T-cell (primary cell): ENCODE measurements around the gene TECPR2. TPM values are rescaled to one million over a fixed set of nuclear protein-coding genes. Genes with fewer than 3 reads are reported as not detected.

ENCODE experiments used
- ATAC-seq, 4 experiments: fragments of 200-7000 bp in 3 of 4; fragments of 150-1000 bp in 1 of 4; cut with Tn5 transposase; replicated peaks in 1 of 4; 1 replicate in 3 of 4; 2 replicates in 1 of 4; pipeline ENCODE4 v1.10.0; 2021; ENCODE audit warnings: moderate library complexity in 3 of 4, mild to moderate bottlenecking in 2 of 4, moderate number of reproducible peaks in 1 of 4
- CTCF ChIA-PET, 2 donors: fragments of 300-600 bp; sonication (Branson Sonifier 250); formaldehyde crosslinking; loops; one replicate each; lab custom pipeline; 2022; ENCODE audit warnings: antibody characterized with exemption in 2 of 2; lab: Charles Lee
- POLR2A ChIA-PET, 2 donors: fragments of 300-600 bp; sonication (Branson Sonifier 250); formaldehyde crosslinking; loops; one replicate each; lab custom pipeline; 2022; ENCODE audit warnings: antibody characterized with exemption in 2 of 2; lab: Charles Lee
- DNase-seq, 35 experiments: peaks; one replicate each; pipeline versions ENCODE4 v3.0.0 to v3.0.0-alpha.2; 2013 to 2023
- H3K27ac ChIP-seq: one replicate; pipeline ENCODE4 v1.5.1; 2013; ENCODE audit warnings: low read length
- H3K27me3 ChIP-seq, 2 experiments: replicated peaks in 1 of 2; 1 replicate in 1 of 2; 2 replicates in 1 of 2; pipeline versions ENCODE4 v1.6.1 to v1.7.0; 2013; ENCODE audit warnings: low read length in 1 of 2, mixed read lengths in 1 of 2; ENCODE audit not compliant: control insufficient read depth in 2 of 2, insufficient read depth in 2 of 2; ENCODE audit errors: extremely low read depth in 1 of 2
- H3K36me3 ChIP-seq, 2 donors: 1 replicate in 1 of 2; 2 replicates in 1 of 2; pipeline versions ENCODE4 v1.6.1 to v1.7.0; 2013; ENCODE audit warnings: low read length in 1 of 2; ENCODE audit not compliant: control insufficient read depth in 2 of 2, insufficient read depth in 1 of 2; ENCODE audit errors: extremely low read depth in 1 of 2
- H3K4me1 ChIP-seq, 2 experiments: 1 replicate in 1 of 2; 2 replicates in 1 of 2; pipeline versions ENCODE4 v1.6.1 to v1.7.0; 2013; ENCODE audit warnings: low read length in 2 of 2, mixed read lengths in 1 of 2; ENCODE audit not compliant: insufficient read depth in 2 of 2, control insufficient read depth in 1 of 2; ENCODE audit errors: extremely low read depth in 1 of 2
- H3K4me3 ChIP-seq, 2 donors: 1 replicate in 1 of 2; 2 replicates in 1 of 2; pipeline versions ENCODE4 v1.5.1 to v1.7.0; 2013; ENCODE audit warnings: mild to moderate bottlenecking in 2 of 2, low read length in 1 of 2, moderate library complexity in 1 of 2; ENCODE audit not compliant: control insufficient read depth in 1 of 2; ENCODE audit errors: extremely low read depth in 1 of 2
- H3K9me3 ChIP-seq: 2 replicates; pipeline ENCODE4 v1.7.0; 2013
- H3K27ac Mint-ChIP-seq, 2 donors: one replicate each; pipeline ENCODE4 v1.8.0; 2020 to 2021; ENCODE audit warnings: mild to moderate bottlenecking in 2 of 2, mixed read lengths in 2 of 2
- H3K27me3 Mint-ChIP-seq, 2 donors: one replicate each; pipeline ENCODE4 v1.8.0; 2021 to 2022; ENCODE audit warnings: mixed read lengths in 2 of 2
- H3K36me3 Mint-ChIP-seq: one replicate; pipeline ENCODE4 v1.8.0; 2021; ENCODE audit warnings: mixed read lengths
- H3K4me1 Mint-ChIP-seq, 3 donors: one replicate each; pipeline ENCODE4 v1.8.0; 2020 to 2022; ENCODE audit warnings: mixed read lengths in 3 of 3, mild to moderate bottlenecking in 1 of 3
- H3K4me3 Mint-ChIP-seq, 3 donors: one replicate each; pipeline ENCODE4 v1.8.0; 2020 to 2022; ENCODE audit warnings: mild to moderate bottlenecking in 3 of 3, mixed read lengths in 3 of 3, moderate library complexity in 3 of 3
- H3K9me3 Mint-ChIP-seq, 3 donors: one replicate each; pipeline ENCODE4 v1.8.0; 2020 to 2022; ENCODE audit warnings: mixed read lengths in 3 of 3
- WGBS: methylation state at CpG from one replicate; pipeline ENCODE4 v1.1.5; 2013; ENCODE audit warnings: missing lambda C conversion rate; ENCODE audit not compliant: insufficient coverage; 5-methylcytosine and 5-hydroxymethylcytosine counted together
- total RNA-seq, 35 experiments: library from RNA in 6 of 35; stranded (reverse) in 6 of 35; fragments of 120-200 nt in 1 of 35; gene quantifications; one replicate each; pipeline versions ENCODE4 v1.2.1 to v1.2.4 and lab custom pipeline; 2013 to 2026

Gene TECPR2
- total RNA-seq, 5 donors from 2014 or later (not counting 1 experiment from before 2014, with no cell fraction given), result 8.6 to 16.5 (median 10.8) TPM

GRCh38 chr14:102363182-102363943, 622 bp downstream of the TECPR2 start:
- H3K4me1 Mint-ChIP-seq, result peaks cover 32 to 35% (median 35%) of the 10 kb centered on the region in 3 donors
- Histone ChIP-seq H3K36me3 (peaks cover 0 to 11% of the 10 kb centered on the region in 2 donors), H3K9me3 (no peaks in the 10 kb centered on the region), H3K27me3 (no peaks in the 10 kb centered on the region), H3K27ac (peak overlapping the region; percentile 28), H3K4me1 (peaks cover 17 to 19% of the 10 kb centered on the region in 2 experiments), H3K4me3 (peak overlapping the region; percentile 42 to 62)
- H3K9me3 Mint-ChIP-seq, result no peaks in the 10 kb centered on the region
- ChIA-PET CTCF (interaction anchor here in 1 of 2 donors (0.6 to 0.8 kb wide), 2 partner anchors 657 to 1554 kb away, joined by 3 to 4 read pairs; no protein-coding TSS in a partner anchor), POLR2A (interaction anchor here in 1 of 2 donors (0.6 kb wide), 2 partner anchors 25 to 44 kb away, joined by 6 to 14 read pairs; no protein-coding TSS in a partner anchor)
- 3% methylated on average over 45 of the region's 53 CpGs for WGBS
- H3K4me3 Mint-ChIP-seq, result no peak overlapping the region
- peaks cover 4% of the 10 kb centered on the region for H3K36me3 Mint-ChIP-seq
- peak overlapping the region; percentile 71 to 83 for H3K27ac Mint-ChIP-seq
- ATAC-seq (peak; percentile 7 to 26 (median 16)), DNase-seq (peak in 13 of 35 experiments; percentile 1 to 42 (median 15))
- H3K27me3 Mint-ChIP-seq, result no peaks in the 10 kb centered on the region

GRCh38 chr14:102370305-102370809, 7.6 kb downstream of the TECPR2 start:
- no peaks in the 10 kb centered on the region for H3K27me3 ChIP-seq
- H3K36me3 ChIP-seq, result no peaks in the 10 kb centered on the region
- no peaks in the 10 kb centered on the region for H3K9me3 ChIP-seq
- Mint-ChIP-seq H3K9me3 (no peaks in the 10 kb centered on the region), H3K36me3 (peaks cover 8% of the 10 kb centered on the region), H3K27ac (no peak overlapping the region), H3K4me3 (no peak overlapping the region), H3K27me3 (no peaks in the 10 kb centered on the region), H3K4me1 (peaks cover 14 to 37% (median 22%) of the 10 kb centered on the region in 3 donors)
- ChIA-PET POLR2A (no interaction called here), CTCF (no interaction called here)
- no peak for ATAC-seq
- H3K4me3 ChIP-seq, result no peak overlapping the region
- no peak overlapping the region for H3K27ac ChIP-seq
- peak in 2 of 35 experiments; percentile 7 to 9 for DNase-seq
- peaks cover 0 to 4% of the 10 kb centered on the region in 2 experiments for H3K4me1 ChIP-seq
- WGBS, result 83% methylated on average over 9 of the region's 11 CpGs

- no peak overlapping the region for H3K27ac ChIP-seq
- WGBS, result 100% methylated on average over 2 of the region's 4 CpGs
- Mint-ChIP-seq H3K27ac (no peak overlapping the region), H3K9me3 (no peaks in the 10 kb centered on the region), H3K4me1 (peaks cover 14 to 38% (median 22%) of the 10 kb centered on the region in 3 donors), H3K27me3 (no peaks in the 10 kb centered on the region), H3K36me3 (peaks cover 8% of the 10 kb centered on the region), H3K4me3 (no peak overlapping the region)
- ChIA-PET CTCF (no interaction called here), POLR2A (no interaction called here)
- no peak for ATAC-seq
- H3K4me3 ChIP-seq, result no peak overlapping the region
- H3K4me1 ChIP-seq, result peaks cover 0 to 4% of the 10 kb centered on the region in 2 experiments
- H3K27me3 ChIP-seq, result no peaks in the 10 kb centered on the region
- no peaks in the 10 kb centered on the region for H3K9me3 ChIP-seq
- no peak for DNase-seq
- no peaks in the 10 kb centered on the region for H3K36me3 ChIP-seq
Measured at GRCh38 chr14:102371361-102371760, 8.6 kb downstream of the TECPR2 start.

- Histone ChIP-seq H3K27me3 (no peaks in the 10 kb centered on the region), H3K27ac (no peak overlapping the region), H3K36me3 (peaks cover 0 to 10% of the 10 kb centered on the region in 2 donors), H3K4me1 (peaks cover 0 to 4% of the 10 kb centered on the region in 2 experiments), H3K4me3 (no peak overlapping the region), H3K9me3 (no peaks in the 10 kb centered on the region)
- peaks cover 5 to 27% (median 12%) of the 10 kb centered on the region in 3 donors for H3K4me1 Mint-ChIP-seq
- WGBS, result no CpG with 5 or more reads among the region's 3 CpGs
- H3K4me3 Mint-ChIP-seq, result no peak overlapping the region
- no peaks in the 10 kb centered on the region for H3K9me3 Mint-ChIP-seq
- H3K27ac Mint-ChIP-seq, result no peak overlapping the region
- DNase-seq, result no peak
- CTCF ChIA-PET, result no interaction called here
- POLR2A ChIA-PET, result interaction anchor here in 1 of 2 donors (0.7 kb wide), 1 partner anchor 10 kb away, joined by 3 read pairs; no protein-coding TSS in a partner anchor
- H3K36me3 Mint-ChIP-seq, result peaks cover 16% of the 10 kb centered on the region
- no peak for ATAC-seq
- H3K27me3 Mint-ChIP-seq, result no peaks in the 10 kb centered on the region
Measured at GRCh38 chr14:102373110-102373509, 10.4 kb downstream of the TECPR2 start.

- whole genome bisulfite sequencing, result 100% methylated on average over 1 of the region's 2 CpGs
- ATAC-seq (no peak), DNase-seq (no peak)
- no peak overlapping the region for H3K27ac Mint-ChIP-seq
- Histone ChIP-seq H3K4me1 (peaks cover 0 to 4% of the 10 kb centered on the region in 2 experiments), H3K9me3 (no peaks in the 10 kb centered on the region), H3K27me3 (no peaks in the 10 kb centered on the region), H3K4me3 (no peak overlapping the region), H3K27ac (no peak overlapping the region), H3K36me3 (peaks cover 0 to 13% of the 10 kb centered on the region in 2 donors)
- ChIA-PET POLR2A (no interaction called here), CTCF (no interaction called here)
- H3K9me3 Mint-ChIP-seq, result no peaks in the 10 kb centered on the region
- H3K4me1 Mint-ChIP-seq, result peaks cover 3 to 18% (median 5%) of the 10 kb centered on the region in 3 donors
- H3K27me3 Mint-ChIP-seq, result no peaks in the 10 kb centered on the region
- H3K36me3 Mint-ChIP-seq, result peaks cover 21% of the 10 kb centered on the region
- no peak overlapping the region for H3K4me3 Mint-ChIP-seq
Measured at GRCh38 chr14:102374264-102374663, 11.5 kb downstream of the TECPR2 start.

- Histone ChIP-seq H3K9me3 (no peaks in the 10 kb centered on the region), H3K4me1 (peaks cover 0 to 4% of the 10 kb centered on the region in 2 experiments), H3K4me3 (no peak overlapping the region), H3K27ac (no peak overlapping the region), H3K36me3 (peaks cover 0 to 14% of the 10 kb centered on the region in 2 donors), H3K27me3 (no peaks in the 10 kb centered on the region)
- Mint-ChIP-seq H3K27ac (no peak overlapping the region), H3K9me3 (no peaks in the 10 kb centered on the region), H3K4me3 (no peak overlapping the region), H3K36me3 (peaks cover 27% of the 10 kb centered on the region), H3K27me3 (no peaks in the 10 kb centered on the region), H3K4me1 (peaks cover 3 to 18% (median 5%) of the 10 kb centered on the region in 3 donors)
- ChIA-PET CTCF (no interaction called here), POLR2A (no interaction called here)
- 52% methylated on average over 3 of the region's 5 CpGs for WGBS
- ATAC-seq (no peak), DNase-seq (no peak)
Measured at GRCh38 chr14:102375119-102375518, 12.4 kb downstream of the TECPR2 start.
